SW 1271 (cell line): Measurements from ENCODE around the gene ZNF774.
"Not testable (repeated sequence)": the region's sequence is repeated elsewhere in the genome, so short reads cannot be mapped to it uniquely, and the experiment has no call there.

ENCODE experiments used
- DNase-seq, 2 experiments: peaks; one replicate each; lab custom pipeline; 2025; lab: John Stamatoyannopoulos, UW

Gene ZNF774

DNA sequence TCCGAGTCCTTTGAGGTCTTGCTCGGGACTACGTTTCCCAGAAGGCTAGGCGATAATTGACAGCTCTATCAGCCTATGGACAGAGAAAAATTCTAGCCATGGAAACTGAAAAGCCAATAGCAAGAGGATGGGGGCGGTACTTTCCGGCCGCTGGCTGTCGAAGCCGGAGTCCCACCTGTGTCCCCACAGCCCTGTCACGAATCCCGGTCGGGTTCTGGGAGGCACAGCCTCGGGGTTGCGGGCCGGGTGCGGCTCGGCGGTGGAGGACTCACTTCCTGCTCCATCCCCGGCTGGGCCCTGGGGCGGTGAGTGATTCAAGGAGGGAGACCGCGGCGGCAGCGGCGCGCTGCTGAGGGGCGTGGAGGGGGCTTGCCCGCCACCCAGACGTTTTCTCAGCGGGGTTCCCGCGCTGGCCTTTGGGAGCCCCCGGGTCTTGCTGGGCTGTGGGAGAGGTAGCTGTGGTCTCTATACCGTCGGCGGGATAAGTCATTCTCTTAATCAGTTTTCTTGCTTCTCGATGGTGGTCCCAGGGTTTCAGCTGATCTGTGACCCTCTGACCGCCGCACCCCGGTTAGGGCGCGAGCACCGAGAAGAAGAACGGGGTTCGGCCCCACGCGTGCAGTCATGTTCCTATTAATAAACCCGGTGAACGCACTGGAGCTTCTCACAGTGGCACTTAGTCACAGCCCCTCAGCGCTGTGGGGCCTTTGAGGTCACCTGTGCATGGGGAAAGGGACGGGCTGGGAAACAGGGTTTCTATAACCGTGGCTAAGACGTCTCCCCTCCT is at the start of gene ZNF774:
TSS of gene ZNF774 (plus strand) at position 178 of the 787 bp plus-strand sequence. CDS start 2,377 bp downstream, outside the sequence.
- DNase-seq: peak; percentile 90 to 97

DNA sequence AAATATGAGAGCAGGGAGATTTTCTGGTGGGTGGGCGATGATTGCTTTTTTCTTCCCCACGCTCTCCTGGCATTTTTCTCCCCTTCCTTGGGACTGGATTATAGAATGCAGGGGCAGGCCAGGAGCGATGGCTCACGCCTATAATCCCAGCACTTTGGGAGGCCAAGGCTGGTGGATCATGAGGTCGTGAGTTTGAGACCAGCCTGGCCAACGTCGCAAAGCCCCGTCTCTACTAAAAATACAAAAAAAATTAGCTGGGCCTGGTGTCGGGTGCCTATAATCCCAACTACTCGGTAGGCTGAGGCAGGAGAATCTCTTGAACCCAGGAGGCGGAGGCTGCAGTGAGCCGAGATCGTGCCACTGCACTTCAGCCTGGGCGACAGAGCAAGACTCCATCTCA is 46.7 kb upstream of the ZNF774 start:
- DNase-seq: not testable (repeated sequence)

DNA sequence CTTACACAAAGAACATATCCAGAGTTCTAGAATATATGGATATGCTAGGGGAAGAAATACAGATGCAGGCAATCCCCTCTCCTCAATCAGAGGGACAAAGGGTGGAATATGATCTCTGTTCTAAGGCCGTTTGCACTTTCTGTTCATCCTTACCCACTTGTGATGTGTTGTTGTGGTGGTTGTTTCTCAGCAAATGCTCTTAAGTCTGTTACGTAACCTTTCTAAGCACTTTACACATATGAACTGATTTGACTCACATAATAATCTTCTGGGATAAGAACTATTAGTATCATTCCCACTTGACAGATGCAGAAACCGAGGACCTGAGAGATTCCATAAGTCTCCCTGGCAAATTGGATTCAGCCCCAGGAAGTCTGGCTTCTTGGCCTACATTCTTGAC is 46.2 kb upstream of the ZNF774 start:
- DNase-seq: no peak

DNA sequence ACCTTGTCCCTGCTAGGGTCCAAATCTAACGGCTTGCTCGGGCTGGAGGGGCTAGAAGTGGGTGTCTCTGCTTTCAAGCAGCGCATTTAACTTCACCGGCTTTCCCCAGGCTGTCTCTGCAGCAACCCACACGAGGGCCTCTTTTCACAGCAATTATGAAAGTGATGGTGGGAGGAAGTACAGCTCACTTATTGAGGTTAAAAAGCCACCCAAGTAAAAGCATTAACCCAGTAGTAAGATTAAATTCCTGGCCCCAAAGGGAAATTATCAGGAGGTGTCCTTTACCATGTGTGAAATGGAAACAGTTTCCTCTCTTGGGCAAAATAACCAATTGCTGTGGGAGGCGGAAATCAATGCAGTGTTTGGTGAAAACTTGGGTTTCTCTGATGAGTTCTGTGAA is 45.5 kb upstream of the ZNF774 start:
- DNase-seq: no peak

DNA sequence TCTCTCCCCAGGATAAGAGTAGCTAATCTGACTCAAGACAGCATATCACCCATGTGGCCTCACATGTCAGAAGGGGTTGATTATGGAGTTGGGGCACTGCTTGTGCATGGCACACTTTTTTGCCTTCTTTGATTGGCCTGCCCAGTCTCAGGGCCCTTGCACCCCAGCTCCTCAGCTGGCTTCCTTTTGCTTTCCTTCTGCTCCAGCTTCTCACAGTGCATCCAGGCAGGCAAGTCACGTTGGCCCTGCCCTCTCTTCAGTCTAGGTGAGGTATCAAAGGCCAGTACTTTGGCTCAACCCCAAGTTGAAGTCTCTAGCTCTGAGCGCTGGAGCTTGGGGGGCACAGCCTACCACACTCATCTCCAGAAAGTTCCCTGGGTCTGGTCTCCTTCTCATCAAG is 44.4 kb upstream of the ZNF774 start:
- no peak for DNase-seq

DNA sequence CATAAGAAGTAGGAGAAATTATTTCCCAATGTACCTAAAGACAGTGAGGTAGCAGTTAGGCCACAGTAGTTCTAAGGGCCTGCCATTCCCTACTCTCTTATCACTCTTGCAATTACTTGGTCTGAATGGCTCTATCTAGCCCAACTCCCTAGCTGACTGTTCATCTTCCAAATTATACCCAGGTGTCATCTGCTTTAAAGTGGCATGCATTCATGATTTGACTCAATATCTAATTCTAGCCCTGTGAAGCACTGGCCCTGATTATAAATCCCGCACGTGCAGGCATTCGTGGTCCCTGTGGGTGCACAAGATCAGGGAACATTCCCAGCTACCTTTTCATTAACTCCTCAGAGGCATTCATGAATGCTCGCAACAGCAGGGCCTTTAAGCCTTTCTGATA is 43.1 kb upstream of the ZNF774 start:
- DNase-seq: no peak

DNA sequence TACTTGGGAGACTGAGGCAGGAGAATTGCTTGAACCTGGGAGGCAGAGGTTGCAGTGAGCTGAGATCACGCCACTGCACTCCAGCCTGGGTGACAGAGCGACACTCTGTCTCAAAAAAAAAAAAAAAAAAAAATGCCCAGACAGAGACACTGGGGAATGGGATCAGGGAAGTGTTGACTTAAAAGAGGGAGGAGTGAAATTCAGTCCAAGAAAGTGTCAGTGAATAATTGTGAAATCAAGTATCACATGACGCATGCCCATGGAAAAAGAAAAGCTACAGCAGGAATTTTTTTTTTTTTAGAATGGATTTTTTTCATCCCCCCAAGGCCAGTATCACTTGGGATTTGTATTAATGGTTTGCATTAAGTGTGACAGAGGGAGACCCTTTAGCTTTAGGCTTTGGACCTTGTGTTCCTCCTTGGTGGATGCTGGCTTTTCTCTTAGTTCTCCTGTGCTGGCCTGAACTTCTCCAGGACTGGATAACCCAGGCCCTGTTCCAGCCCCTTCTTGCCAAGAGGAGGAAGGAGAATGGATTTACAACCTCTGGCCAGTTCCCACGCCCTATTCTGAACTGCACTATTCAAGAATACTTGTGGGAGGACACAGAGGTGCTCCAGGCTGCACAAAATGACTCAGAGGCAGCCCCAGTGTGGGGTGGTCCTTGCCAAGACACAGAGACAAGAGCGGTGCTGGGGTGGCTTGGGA is 36.7 kb upstream of the ZNF774 start:
- no peak for DNase-seq

DNA sequence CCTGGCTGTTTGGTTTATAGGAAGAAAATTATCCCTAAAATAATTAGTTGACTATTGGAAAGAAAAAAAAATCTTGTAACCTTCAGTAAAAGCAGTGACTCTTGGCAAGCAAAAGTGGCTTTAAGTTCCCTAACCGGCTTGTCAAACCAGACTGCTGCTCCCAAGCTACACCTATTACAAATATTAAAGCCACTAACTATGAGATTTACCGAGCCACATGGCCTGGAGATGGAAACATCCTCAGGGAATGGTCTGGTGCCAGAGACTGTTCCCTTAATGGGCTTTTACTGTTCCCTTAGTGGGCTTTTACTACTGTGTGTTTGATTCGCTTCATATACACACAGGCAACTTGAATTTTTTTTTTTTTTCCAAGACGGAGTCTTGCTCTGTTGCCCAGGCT is 35.9 kb upstream of the ZNF774 start:
- DNase-seq: no peak

DNA sequence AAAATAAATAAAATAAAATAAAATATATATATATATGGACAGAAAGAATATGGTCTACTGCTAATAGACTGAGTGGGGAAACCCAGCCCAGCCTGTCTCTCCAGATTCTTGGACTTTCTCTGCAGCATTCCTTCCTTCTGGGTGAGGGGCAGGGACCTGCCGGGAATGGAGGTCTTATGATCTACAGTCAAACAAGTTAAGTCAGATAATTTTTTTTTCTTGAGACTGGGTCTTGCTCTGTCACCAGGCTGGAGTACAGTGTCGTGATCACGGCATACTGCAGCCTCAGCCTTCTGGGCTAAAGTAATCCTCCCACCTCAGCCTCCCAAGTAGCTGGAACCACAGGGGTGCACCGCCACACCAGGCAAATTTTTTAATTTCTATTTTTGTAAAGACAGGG is 33.5 kb upstream of the ZNF774 start:
- DNase-seq: no peak

DNA sequence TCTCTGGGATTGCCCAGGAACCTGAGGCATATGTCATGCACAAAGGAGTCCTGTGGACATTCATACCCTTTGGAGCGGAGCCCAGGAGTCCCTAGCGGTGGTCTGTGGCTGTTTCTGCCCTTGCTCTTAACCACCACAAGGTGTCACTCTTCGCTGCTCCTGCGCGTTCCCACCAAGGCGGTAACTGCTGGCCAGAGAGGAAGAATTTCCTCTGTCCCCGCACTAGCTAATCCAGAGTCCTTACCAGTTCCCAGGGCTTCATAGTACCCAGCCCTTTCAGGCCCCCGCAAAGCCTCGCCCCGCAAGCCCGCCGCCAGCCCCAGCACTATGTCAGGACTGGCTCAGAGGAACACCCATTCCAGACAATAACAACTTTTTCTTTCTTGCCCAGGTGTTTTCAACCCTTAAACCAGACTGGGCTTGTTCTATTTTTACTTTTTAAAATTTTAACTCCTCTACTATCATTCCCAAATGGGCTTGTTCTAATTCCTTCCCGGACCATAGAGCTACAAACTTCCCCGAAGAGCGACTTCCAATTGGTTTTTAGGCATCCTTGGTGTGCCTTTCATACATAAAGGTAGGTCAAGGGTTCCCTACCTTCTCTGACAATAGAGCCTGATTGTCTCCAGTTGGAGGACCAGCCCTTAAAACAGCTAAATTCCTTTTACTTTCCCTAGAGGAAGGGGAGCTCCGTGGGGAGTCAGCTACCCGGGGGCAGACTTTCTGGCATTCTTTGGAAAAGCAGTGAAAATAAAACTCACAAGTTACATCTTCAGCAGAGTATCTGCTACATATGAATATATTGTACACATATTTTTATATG is 31.8 kb upstream of the ZNF774 start:
- peak; percentile 78 to 91 for DNase-seq

DNA sequence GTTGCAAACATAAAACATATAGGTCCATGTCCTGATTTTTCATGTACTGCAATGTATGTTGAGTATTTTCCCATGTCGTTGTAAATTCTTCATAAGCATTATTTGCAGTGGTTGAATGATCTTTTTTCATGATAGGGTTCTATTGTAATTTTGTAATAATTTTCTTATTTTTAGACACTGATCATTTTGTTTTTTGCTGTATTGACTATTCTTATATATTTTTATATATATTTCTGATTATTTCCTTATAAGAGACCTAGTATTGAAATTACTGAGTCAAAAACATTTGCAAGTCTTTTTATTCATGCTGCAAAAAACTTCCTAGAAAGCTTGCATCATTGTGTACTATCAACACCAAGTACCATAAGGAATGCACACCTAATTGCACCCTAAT is 31.2 kb upstream of the ZNF774 start:
- DNase-seq: no peak

DNA sequence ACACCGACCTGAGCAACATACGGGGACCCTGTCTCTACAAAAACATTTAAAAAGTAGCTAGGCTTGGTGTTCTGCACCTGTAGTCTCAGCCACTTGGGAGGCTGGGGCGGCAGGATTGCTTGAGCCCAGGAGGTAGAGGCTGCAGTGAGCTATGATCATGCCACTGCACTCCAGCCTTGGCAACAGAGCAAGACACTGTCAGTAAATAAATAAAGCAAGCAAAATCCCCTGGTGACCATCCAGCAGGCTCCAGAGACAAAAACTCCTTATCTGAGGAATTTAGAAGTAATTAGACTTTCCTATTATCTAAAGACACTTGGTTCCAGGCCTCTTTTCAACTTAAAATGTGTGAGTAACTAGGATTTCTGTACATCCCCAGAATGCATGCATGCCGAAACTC is 29.5 kb upstream of the ZNF774 start:
- DNase-seq: no peak

DNA sequence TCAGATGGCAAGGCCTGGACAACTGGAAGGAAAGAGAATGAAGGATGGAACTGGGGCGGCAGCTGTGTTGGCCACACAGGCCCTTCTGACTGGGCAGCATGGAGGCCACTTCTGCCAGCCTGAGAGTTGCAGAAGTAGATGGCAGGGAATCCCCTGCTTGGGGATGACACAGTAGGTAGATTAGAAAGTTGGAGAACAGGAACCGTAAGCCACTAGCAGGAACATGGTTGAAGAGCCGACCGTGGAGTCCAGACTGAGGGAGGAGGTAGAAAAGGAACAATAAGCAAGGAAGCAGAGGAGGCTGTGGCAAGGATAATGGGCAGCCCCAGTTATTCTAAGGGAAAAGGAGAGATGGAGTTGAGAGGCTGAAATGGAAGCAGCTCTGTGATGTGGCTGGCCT is 26.4 kb upstream of the ZNF774 start:
- no peak for DNase-seq

DNA sequence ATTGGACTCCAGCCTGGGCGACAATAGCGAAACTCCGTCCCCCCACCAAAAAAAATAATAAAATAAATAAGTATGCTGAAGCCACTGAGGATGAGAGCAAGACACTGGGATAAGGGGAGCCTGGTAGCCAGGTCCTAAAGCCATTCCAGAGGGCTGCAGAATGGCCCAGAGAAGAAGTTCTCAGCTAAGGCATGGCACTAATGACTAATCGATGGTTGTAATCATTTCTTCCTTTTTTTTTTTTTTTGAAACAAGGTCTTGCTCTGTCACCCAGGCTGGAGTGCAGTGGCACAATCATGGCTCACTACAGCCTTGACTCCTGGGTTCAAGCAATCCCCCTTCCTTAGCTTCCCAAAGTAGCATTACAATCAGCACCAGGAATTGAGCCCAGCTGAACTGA is 25.6 kb upstream of the ZNF774 start:
- DNase-seq: no peak

DNA sequence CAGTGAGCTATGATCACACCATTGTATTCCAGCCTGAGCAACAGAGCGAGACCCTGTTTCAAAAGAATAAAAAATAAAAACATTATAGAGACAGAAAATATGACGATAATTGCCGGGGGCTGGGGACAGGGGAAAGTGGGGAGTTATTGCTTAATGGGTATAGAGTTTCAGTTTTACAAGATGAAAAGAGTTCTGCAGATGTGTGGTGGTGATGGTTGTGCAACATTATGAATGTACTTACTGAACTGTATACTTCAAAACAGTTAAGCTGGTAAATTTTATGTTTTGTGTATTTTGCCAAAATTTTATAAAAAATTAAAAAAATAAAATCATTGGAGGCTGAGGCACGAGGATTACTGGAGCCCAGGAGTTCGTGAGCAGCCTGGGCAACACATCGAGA is 24.8 kb upstream of the ZNF774 start:
- DNase-seq: no peak

DNA sequence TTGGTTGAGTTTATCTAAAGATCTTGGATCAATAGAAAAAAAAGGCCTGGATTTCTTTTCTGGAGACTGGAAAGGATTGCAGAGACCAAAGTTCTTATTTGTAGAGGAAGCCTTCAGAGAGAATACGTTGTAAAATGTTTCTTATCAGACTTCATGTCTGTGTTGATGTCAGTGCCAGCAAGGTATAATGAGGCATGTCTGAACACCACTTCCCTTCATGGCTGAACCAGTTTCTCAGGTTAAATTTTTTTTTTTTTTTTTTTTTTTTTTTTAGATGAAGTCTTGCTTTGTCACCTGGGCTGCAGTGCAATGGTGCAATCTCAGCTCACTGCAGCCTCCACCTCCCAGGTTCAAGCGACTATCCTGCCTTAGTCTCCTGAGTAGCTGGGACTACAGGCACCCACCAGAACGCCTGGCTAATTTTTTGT is 17.8 kb upstream of the ZNF774 start:
- DNase-seq: no peak

DNA sequence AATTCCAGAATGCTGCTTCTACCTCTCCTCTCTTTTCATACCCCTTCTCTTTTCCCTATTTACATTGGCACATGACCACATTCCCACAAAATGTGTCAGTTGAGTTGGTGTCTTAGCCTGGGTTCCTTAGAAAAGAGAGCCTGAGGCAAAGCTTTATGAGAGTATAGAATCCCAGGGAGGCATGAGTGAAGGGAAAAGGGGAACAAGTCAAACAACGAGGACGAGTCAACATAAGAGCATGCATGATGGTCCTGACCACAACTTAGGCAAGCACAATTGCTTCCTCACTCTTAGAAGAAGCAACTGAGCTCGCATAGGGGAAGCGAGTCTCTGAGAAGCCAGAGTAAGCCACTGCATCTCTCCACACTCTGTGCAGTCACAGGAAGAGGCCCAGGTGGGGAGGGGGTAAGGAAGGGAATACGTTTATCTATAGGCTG is 15.4 kb upstream of the ZNF774 start:
- no peak for DNase-seq

DNA sequence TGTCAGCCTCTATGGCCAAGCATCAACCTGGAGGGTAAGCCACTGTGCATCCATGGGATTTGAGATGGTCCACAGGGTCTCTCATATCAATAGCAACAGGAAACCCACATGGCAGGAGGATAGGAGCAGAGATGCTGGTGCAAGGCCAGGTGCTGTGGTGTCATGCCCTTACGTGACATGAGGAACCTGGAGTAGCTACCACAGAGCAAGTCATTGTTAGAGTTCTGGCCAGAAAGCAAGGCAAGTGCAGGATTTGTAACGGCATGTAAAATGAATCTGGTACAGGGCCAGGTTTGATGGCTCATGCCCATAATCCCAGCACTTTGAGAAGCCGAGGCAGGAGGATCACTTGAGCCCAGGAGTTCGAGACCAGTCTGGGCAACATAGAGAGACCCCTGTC is 14.8 kb upstream of the ZNF774 start:
- DNase-seq: no peak

DNA sequence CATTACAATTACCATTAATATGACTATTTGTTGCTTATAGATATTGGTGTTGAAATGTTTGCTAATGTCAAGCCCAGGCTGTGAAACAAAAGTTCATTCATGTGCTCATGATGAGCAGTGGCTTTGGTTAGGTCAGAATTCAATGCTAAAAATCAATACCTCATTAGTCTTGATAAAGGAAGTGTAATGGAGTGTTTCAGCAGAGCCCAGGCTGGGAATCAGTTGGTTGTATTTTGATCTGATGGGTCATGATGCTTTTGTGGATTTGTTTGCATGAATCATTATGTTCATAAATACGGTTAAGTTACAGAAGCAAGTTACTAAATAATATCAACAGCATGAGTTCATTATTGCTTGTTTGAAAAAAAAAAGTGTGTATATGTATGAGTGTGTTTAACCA is 13.6 kb upstream of the ZNF774 start:
- DNase-seq: no peak

DNA sequence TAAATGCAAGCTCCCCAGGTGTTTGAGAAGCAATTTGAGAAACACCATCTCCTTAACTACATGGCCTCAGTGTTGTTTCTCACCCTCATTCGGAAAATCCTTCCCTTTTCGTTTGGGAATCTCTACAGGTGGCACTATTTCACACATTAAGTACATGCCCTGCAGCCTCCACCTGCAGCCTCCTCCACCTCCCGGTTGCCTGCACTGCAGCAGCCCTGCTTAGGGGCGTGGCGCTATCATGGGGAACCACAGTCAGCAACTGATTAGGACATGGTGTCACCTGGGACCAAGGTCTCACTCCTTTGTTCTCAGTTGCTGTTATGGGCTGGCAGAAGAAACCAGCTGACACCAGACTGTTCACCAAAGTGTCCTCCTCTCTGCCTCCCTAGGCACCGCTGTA is 11.7 kb upstream of the ZNF774 start:
- DNase-seq: no peak

DNA sequence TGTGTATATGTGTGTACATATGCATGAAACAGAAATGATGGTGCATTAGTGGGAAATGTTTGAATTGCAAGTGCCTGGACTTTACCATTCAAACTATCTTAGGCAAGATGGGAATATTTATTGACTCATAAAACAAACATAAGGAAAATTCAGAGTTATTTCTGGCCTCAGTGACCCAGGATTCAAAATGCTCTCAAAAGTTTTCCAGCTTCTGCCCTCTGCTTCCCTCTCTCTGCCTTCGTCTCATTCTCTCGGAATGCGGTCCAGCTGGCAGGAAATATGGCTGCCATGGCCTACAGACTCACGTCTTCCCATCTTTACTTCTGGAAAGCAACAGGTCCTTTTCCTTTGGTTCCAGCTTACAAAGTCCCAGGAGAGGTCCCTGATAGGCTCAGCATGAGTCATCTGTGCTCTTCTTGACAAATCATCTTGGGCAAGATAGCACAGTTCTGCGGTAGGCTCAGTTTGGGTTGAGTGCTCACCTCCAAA is 8.7 kb upstream of the ZNF774 start:
- no peak for DNase-seq

DNA sequence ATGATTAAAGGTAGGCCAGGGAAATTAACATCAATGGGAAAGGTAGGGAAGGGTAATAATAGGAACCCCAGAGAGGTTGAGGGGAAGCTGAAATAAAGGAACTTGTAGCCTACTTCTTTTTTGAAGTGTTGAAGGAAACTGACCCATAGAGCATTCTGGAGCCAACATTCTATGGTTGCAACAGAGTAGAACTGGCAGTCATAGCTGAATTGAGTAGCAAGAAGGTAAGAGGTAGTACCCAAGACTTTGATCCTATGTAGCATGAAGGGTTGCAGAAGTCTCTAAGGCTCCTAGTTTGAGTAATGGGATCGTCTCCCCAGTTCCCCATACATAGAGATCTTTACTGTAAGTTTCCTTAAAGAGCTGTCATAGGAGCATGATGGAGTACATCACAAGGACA is 7.4 kb upstream of the ZNF774 start:
- no peak for DNase-seq

DNA sequence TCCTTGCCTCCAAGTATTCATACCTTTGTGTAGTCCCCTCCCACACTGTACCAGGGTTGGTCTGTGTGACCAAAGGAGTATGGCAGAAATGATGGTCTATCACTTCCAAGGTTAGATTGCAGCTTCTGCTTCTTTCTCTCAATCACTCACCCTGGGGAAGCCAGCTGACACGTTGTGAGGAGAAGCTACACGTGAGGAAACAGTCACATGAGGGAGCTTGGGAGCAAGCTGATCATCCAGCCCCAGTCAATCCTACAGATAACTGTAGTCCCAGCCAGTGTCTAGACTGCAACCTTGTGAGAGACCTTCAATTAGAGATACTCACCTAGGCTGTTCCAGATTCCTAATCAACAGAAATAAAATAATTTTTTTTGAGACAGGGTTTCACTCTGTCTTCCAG is 6.2 kb upstream of the ZNF774 start:
- no peak for DNase-seq
